OCI-LY7 (cell line): ENCODE results near the gene PANK4. TPM values are rescaled to one million over a fixed set of nuclear protein-coding genes. Genes with fewer than 3 reads are reported as not detected.
"Not testable (repeated sequence)": the region's sequence is repeated elsewhere in the genome, so short reads cannot be mapped to it uniquely, and the experiment has no call there.

Experiments
- BruUV-seq: library from RNA; stranded (reverse); fragments of 400-500 nt; replicated peaks from 2 replicates; lab custom pipeline; 2021; lab: Mats Ljungman, UMichigan
- CTCF ChIA-PET: fragments of 300-600 bp; sonication (Branson Sonifier 250); formaldehyde crosslinking; loops from one replicate; lab custom pipeline; 2022; ENCODE audit warnings: antibody characterized with exemption; ENCODE audit not compliant: unreplicated experiment; lab: Charles Lee
- POLR2A ChIA-PET: fragments of 300-600 bp; sonication (Branson Sonifier 250); formaldehyde crosslinking; loops from one replicate; lab custom pipeline; 2022; ENCODE audit warnings: antibody characterized with exemption; lab: Charles Lee
- DNase-seq: peaks from one replicate; pipeline ENCODE4 v3.0.0-alpha.2; 2015; ENCODE audit warnings: low spot score
- H2AFZ ChIP-seq: fragments of 200-600 bp; sonication (generic), shearing (Covaris generic); 2 replicates; pipeline ENCODE4 v1.6.1; 2014; ENCODE audit warnings: mild to moderate bottlenecking, antibody characterized with exemption, low read length, moderate library complexity
- H3K27ac ChIP-seq: fragments of 200-600 bp; sonication (generic); 2 replicates; pipeline ENCODE4 v1.5.1; 2014; ENCODE audit warnings: mixed run types, low read depth, mild to moderate bottlenecking, moderate library complexity, low read length, inconsistent platforms; ENCODE audit not compliant: poor library complexity, severe bottlenecking
- H3K36me3 ChIP-seq: fragments of 200-600 bp; sonication (generic); 2 replicates; pipeline ENCODE4 v1.6.1; 2014; ENCODE audit warnings: mild to moderate bottlenecking, antibody characterized with exemption, low read length, moderate library complexity, mixed read lengths; ENCODE audit not compliant: insufficient read depth
- H3K4me1 ChIP-seq: fragments of 200-600 bp; sonication (generic); 2 replicates; pipeline ENCODE4 v1.5.1; 2014; ENCODE audit warnings: mild to moderate bottlenecking, low read length; ENCODE audit not compliant: insufficient read depth, poor library complexity, severe bottlenecking
- H3K4me2 ChIP-seq: fragments of 200-600 bp; sonication (generic); 2 replicates; pipeline ENCODE4 v1.6.1; 2014; ENCODE audit warnings: mild to moderate bottlenecking, low read length
- H3K4me3 ChIP-seq: fragments of 200-600 bp; sonication (generic); 2 replicates; pipeline ENCODE4 v1.5.1; 2014; ENCODE audit warnings: mild to moderate bottlenecking, low read depth, low read length; ENCODE audit not compliant: poor library complexity, severe bottlenecking
- H3K79me2 ChIP-seq: fragments of 200-600 bp; sonication (generic); 2 replicates; pipeline ENCODE4 v1.6.1; 2016; ENCODE audit warnings: low read depth, mild to moderate bottlenecking, low read length, moderate library complexity, mixed read lengths; ENCODE audit not compliant: insufficient read depth
- H3K9me2 ChIP-seq: fragments of 200-600 bp; sonication (generic); 2 replicates; pipeline ENCODE4 v1.6.1; 2016; ENCODE audit warnings: mild to moderate bottlenecking, low read length, mixed read lengths; ENCODE audit not compliant: insufficient read depth
- H3K9me3 ChIP-seq: fragments of 200-600 bp; sonication (generic); 2 replicates; pipeline ENCODE4 v1.6.1; 2014; ENCODE audit warnings: mild to moderate bottlenecking, mixed run types, low read length, mixed read lengths
- H4K20me1 ChIP-seq: fragments of 200-600 bp; sonication (generic); 2 replicates; pipeline ENCODE4 v1.6.1; 2014; ENCODE audit warnings: mild to moderate bottlenecking, antibody characterized with exemption, low read length, moderate library complexity, mixed read lengths; ENCODE audit not compliant: insufficient read depth
- CTCF ChIP-seq: fragments of 200-600 bp; sonication (generic); conservative IDR thresholded peaks from 2 replicates; pipeline ENCODE4 v1.5.1; 2014; ENCODE audit warnings: mild to moderate bottlenecking, antibody characterized with exemption, low read length, moderate library complexity, mixed read lengths
- EZH2phosphoT487 ChIP-seq: fragments of 200-600 bp; sonication (generic); IDR thresholded peaks from 2 replicates; pipeline ENCODE4 v1.6.1; 2018; ENCODE audit warnings: low read depth, borderline replicate concordance, mild to moderate bottlenecking, mixed run types, antibody characterized with exemption, low read length, moderate library complexity, mixed read lengths
- intact Hi-C: fragments of 100-400 bp; cut with micrococcal nuclease; formaldehyde crosslinking; loops from one replicate; pipeline ENCODE4 v1.10.0; 2022; ENCODE audit not compliant: unreplicated experiment
- total RNA-seq, 2 experiments: library from RNA; depleted of rRNA in 1 of 2; stranded (reverse); fragments of >200 nt in 1 of 2; shearing (Covaris generic) in 1 of 2; gene quantifications; 2 replicates each; pipeline ENCODE4 v1.2.3, GENCODE V29; 2014 to 2022

Gene PANK4
- total RNA-seq, 2 experiments from 2014 or later = 49.1 to 55.9 TPM

- Histone ChIP-seq H3K79me2 (no peaks in the 10 kb centered on the region), H3K9me3 (no peaks in the 10 kb centered on the region), H2AFZ (no peak overlapping the region), H3K36me3 (no peaks in the 10 kb centered on the region), H3K9me2 (no peaks in the 10 kb centered on the region), H3K4me1 (no peaks in the 10 kb centered on the region), H3K4me3 (no peak overlapping the region), H3K27ac (no peak overlapping the region), H4K20me1 (no peaks in the 10 kb centered on the region), H3K4me2 (no peak overlapping the region)
- TF ChIP-seq EZH2phosphoT487 = no peak
- no peak for TF ChIP-seq CTCF
- no TSS peak for BruUV-seq
- intact Hi-C loops = no loop called here
- ChIA-PET POLR2A (no interaction called here), CTCF (no interaction called here)
- no peak for DNase-seq
These were observed 42.7 kb upstream of the PANK4 start for GRCh38 chr1:2569060-2569459.

DNA sequence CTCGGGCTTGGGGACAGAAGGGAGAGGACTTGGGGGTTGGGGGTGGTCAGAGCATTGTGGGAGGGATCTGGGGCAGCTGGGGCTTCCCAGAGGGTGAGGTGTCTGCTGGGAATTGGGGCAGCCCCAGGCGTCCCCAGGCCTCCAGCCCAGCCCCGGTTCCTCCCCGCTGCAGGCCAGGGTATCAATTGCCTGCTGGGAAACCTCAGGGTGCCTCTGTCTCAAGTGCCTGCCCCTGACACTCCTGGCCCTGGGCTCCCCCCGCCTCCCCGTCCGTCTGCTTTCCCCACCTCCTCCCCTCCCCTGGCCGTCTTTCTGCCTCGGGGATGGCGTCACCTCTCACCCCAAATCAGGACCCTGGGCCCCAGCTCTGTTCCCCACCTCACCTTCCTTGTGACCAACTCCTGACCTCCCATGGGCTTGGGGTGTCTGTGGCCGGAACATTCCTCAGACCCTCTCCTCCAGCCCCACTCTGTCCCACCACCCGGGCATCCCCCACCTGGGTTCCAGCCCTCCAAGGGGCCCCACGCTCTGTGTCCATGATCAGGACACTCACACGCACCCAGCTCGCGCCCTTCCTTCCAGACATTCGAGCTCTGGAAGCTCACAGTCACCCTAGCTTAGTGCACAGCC is 41.9 kb upstream of the PANK4 start:
- DNase-seq, H3K27ac ChIP-seq, H2AFZ ChIP-seq, BruUV-seq, H3K4me1 ChIP-seq, intact Hi-C loops, H3K36me3 ChIP-seq, POLR2A ChIA-PET, H3K9me2 ChIP-seq, H3K79me2 ChIP-seq, H4K20me1 ChIP-seq, CTCF ChIA-PET, H3K4me3 ChIP-seq, H3K4me2 ChIP-seq, H3K9me3 ChIP-seq: not testable (repeated sequence)

DNA sequence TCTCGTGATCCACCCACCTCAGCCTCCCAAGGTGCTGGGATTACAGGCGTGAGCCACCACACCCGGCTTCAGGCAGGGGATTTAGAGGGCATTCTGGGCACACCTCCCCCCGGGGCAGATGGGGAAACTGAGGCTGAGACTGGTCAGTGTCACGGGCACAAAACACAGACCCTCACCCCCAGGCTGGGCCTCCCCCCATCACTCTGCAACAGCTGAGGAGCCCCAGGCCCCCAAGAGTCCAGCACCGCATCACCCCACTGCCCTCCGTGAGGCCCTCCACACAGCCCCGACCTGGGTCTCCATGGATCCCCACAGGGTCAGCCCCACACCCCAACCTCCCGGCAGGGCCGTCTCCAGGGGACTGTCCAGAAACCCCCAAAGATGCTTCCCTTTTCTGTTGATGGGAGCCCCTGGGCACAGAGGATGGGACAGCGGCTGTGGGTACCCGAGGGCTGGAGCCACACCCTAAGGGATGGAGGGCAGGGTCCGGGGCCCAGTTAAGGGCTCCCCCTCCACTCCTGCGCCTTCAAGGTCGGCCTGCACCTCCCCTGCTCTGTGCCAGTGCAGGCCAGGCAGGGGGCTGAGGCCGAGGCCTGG is 40.8 kb upstream of the PANK4 start:
- no peaks in the 10 kb centered on the region for H3K79me2 ChIP-seq
- no peaks in the 10 kb centered on the region for H3K9me2 ChIP-seq
- H2AFZ ChIP-seq = no peak overlapping the region
- BruUV-seq = no TSS peak
- no peaks in the 10 kb centered on the region for H3K36me3 ChIP-seq
- no peak overlapping the region for H3K4me2 ChIP-seq
- intact Hi-C loops = no loop called here
- no peak for TF ChIP-seq EZH2phosphoT487
- no peak for TF ChIP-seq CTCF
- H4K20me1 ChIP-seq = no peaks in the 10 kb centered on the region
- H3K27ac ChIP-seq = no peak overlapping the region
- CTCF ChIA-PET = no interaction called here
- H3K4me3 ChIP-seq = no peak overlapping the region
- no peaks in the 10 kb centered on the region for H3K4me1 ChIP-seq
- POLR2A ChIA-PET = no interaction called here
- H3K9me3 ChIP-seq = no peaks in the 10 kb centered on the region
- DNase-seq = no peak
